Thyroid gland (tissue), 4 donors: ENCODE results near the gene ZNF415.

Experiments used
- POLR2A ChIP-seq, 2 donors: fragments of 450-650 bp; IDR thresholded peaks; one replicate each; pipeline ENCODE4 v1.6.1; 2017; ENCODE audit warnings: antibody characterized with exemption in 2 of 2, mild to moderate bottlenecking in 2 of 2, moderate library complexity in 1 of 2
- TF ChIP-seq, protein P1 (sequence below), 6 experiments: fragments of 200-600 bp in 3 of 6; fragments of 450-650 bp in 3 of 6; sonication (generic) in 3 of 6; IDR thresholded peaks; one replicate each; pipeline ENCODE4 v1.5.1; 2016 to 2019; ENCODE audit warnings: antibody characterized with exemption in 6 of 6, mild to moderate bottlenecking in 2 of 6, inconsistent platforms in 1 of 6, moderate library complexity in 1 of 6

DNA sequence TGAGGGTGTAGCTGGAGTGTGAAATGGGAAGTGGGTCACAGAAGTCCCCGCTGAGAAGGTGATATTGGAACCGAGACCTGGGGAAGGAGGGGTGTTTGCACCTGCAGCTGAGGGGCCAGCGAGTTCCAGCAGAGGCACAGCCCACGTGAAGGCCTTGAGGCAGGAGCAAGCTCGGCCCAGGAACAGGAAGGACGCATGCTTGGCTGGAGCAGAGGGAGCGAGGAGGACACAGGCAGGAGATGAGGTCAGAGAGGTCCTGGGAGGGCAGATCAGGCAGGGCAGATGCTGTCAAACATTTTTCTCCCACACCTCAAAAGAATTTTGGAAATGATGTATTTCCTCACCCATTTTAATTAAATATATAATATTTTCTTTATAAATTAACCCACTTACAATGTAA is 9.3 kb downstream of the ZNF415 start:
- TF ChIP-seq, protein P1, sequence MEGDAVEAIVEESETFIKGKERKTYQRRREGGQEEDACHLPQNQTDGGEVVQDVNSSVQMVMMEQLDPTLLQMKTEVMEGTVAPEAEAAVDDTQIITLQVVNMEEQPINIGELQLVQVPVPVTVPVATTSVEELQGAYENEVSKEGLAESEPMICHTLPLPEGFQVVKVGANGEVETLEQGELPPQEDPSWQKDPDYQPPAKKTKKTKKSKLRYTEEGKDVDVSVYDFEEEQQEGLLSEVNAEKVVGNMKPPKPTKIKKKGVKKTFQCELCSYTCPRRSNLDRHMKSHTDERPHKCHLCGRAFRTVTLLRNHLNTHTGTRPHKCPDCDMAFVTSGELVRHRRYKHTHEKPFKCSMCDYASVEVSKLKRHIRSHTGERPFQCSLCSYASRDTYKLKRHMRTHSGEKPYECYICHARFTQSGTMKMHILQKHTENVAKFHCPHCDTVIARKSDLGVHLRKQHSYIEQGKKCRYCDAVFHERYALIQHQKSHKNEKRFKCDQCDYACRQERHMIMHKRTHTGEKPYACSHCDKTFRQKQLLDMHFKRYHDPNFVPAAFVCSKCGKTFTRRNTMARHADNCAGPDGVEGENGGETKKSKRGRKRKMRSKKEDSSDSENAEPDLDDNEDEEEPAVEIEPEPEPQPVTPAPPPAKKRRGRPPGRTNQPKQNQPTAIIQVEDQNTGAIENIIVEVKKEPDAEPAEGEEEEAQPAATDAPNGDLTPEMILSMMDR (IDR thresholded peaks at IDR 0.05) = no peak
- no peak for TF ChIP-seq POLR2A (IDR thresholded peaks at IDR 0.05)
